Memory B cell (primary cell): ENCODE results near the gene IL13.

Source experiments
- ATAC-seq: fragments of 150-1000 bp; cut with Tn5 transposase; 2 replicates; pipeline ENCODE4 v1.10.0; 2021; ENCODE audit warnings: low read depth, mild to moderate bottlenecking, moderate library complexity
- DNase-seq, 2 donors: peaks; one replicate each; pipeline ENCODE4 v3.0.0; 2022; ENCODE audit warnings: low spot score in 2 of 2
- H3K27ac Mint-ChIP-seq: one replicate; pipeline ENCODE4 v1.8.0; 2022; ENCODE audit warnings: mild to moderate bottlenecking, moderate library complexity, mixed read lengths
- H3K27me3 Mint-ChIP-seq: one replicate; pipeline ENCODE4 v1.8.0; 2022; ENCODE audit warnings: mixed read lengths
- H3K36me3 Mint-ChIP-seq: one replicate; pipeline ENCODE4 v1.8.0; 2022; ENCODE audit warnings: mild to moderate bottlenecking, mixed read lengths
- H3K4me1 Mint-ChIP-seq: one replicate; pipeline ENCODE4 v1.8.0; 2022; ENCODE audit warnings: mixed read lengths
- H3K4me3 Mint-ChIP-seq: one replicate; pipeline ENCODE4 v1.8.0; 2022; ENCODE audit warnings: mild to moderate bottlenecking, moderate library complexity, mixed read lengths
- H3K9me3 Mint-ChIP-seq: one replicate; pipeline ENCODE4 v1.8.0; 2022; ENCODE audit warnings: mixed read lengths

Gene IL13

DNA sequence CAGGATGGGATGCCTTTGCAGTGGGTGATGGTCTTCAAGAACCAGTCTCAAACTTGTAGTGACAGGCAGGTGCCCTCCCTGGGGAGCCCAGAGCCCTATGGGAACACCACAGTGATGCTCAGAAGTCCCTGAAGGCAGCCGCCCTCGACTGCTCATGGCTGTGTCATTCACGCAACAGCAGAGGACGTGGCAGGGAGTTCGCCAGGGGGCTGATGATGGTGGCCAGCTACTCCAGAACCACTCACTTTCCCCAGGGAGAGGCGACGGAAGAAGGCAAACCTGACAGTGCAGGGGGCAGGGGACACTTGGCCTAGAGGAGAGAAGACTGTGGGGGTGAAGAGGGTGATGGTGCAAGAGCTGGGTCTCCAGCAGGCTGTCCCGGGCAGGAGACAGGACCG lies 4.0 kb downstream of the IL13 start:
- Mint-ChIP-seq H3K36me3 (no peaks in the 10 kb centered on the region), H3K4me3 (no peak overlapping the region), H3K27me3 (peaks cover 6% of the 10 kb centered on the region), H3K9me3 (no peaks in the 10 kb centered on the region), H3K4me1 (peaks cover 20% of the 10 kb centered on the region), H3K27ac (peak overlapping the region; percentile 68)
- ATAC-seq (no peak), DNase-seq (no peak)

DNA sequence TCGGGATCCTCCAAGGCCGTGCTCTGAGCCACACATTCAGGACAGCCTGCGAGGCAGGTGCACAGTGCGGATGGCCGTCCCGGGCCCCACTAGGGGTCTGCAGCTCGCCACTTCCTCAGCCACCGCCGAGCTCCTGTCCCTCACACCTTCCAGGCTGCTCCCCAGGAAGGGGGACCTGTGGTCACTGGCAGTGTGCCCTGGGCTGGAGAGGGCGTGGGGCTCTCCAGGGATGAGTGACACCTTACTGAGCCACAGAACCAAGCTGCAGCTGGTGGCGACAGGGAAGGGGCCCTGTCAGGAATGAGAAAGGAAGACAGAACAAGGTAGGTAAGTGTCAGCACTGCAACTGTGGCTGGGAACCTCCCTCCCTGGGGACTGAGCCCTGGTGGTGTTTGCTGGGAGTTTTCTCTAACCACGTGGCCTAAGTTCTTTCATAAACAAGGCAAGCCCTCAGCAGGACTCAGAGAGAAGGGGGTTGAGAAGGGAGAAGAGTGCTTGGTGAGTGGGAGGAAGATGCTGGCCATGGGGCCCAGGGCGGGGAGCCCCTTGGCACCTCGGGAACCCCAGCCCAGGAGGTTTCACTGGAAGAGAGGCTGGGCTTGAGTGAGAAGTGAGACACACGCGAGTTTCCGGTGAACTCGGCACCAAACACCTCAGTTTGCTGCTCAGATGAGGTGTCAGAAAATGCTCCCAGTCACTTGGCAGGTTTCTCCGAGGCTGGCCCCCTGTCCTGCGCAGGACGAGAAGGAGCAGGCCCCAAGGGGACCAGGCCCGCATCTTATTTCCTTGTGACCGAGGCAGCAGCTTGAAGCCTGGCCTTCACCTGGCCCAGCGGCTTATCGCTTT lies 5.2 kb downstream of the IL13 start:
- Mint-ChIP-seq H3K9me3 (no peaks in the 10 kb centered on the region), H3K36me3 (no peaks in the 10 kb centered on the region), H3K27ac (peak overlapping the region; percentile 46), H3K4me1 (peaks cover 20% of the 10 kb centered on the region), H3K4me3 (peak overlapping the region; percentile 33), H3K27me3 (peaks cover 6% of the 10 kb centered on the region)
- DNase-seq (peak in 1 of 2 donors; percentile 30), ATAC-seq (peak; percentile 82)

DNA sequence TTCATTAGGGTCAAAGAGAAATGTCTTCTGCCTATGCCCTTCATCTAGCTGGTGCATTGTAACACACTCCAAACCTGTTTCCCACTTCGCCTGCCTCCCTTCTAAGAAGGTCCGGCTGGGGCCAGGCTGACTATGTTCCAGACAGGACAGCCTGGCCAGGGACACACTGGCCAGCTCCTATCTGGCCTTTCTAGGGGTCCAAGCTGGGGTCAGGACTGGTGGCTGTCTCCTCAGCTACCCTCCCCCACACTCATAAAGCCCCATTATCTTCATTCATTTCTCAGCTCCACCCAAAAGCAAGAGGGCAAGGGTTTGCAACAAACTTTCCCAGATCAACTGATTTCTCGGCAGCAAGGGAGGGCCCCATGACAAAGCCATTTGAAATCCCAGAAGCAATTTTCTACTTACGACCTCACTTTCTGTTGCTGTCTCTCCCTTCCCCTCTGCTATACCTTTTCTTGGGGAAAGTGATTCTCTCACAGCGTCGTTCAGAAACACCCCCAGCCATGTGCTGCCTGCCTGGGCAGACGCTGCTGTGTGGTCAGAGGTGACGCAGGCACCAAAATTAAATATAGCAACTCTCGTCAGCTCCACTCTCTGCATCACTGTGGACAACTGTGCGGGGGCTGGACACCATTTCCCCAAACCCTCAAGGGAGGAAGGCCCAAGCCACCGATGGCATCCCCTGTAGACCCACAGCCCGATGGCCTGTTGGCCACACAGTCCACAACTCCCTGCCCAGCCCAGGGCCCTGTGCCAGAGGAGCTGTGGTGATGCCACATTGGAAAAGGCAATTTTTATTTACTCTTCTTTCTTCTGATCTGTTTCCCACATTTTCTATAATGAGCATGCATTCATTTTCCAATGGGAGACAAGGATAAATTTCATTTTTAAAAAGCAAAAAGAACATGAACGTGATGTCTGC lies 6.1 kb downstream of the IL13 start:
- ATAC-seq = peak; percentile 58
- peaks cover 20% of the 10 kb centered on the region for H3K4me1 Mint-ChIP-seq

GRCh38 chr5:132664696-132665209 lies 6.8 kb downstream of the IL13 start:
- ATAC-seq = no peak
- Mint-ChIP-seq H3K36me3 (no peaks in the 10 kb centered on the region), H3K4me1 (peaks cover 20% of the 10 kb centered on the region), H3K9me3 (no peaks in the 10 kb centered on the region), H3K27ac (no peak overlapping the region), H3K27me3 (peaks cover 6% of the 10 kb centered on the region), H3K4me3 (no peak overlapping the region)
- no peak for DNase-seq

More for the DNA sequence above, 6.1 kb downstream of the IL13 start:
- peaks cover 6% of the 10 kb centered on the region for H3K27me3 Mint-ChIP-seq
- no peaks in the 10 kb centered on the region for H3K9me3 Mint-ChIP-seq
- H3K36me3 Mint-ChIP-seq = no peaks in the 10 kb centered on the region
- H3K27ac Mint-ChIP-seq = no peak overlapping the region
- no peak overlapping the region for H3K4me3 Mint-ChIP-seq
- no peak for DNase-seq

- Mint-ChIP-seq H3K4me3 (no peak overlapping the region), H3K27me3 (peaks cover 7% of the 10 kb centered on the region), H3K36me3 (no peaks in the 10 kb centered on the region), H3K4me1 (peaks cover 20% of the 10 kb centered on the region), H3K9me3 (no peaks in the 10 kb centered on the region), H3K27ac (no peak overlapping the region)
- DNase-seq (no peak), ATAC-seq (no peak)
Observed at GRCh38 chr5:132665574-132666080, 7.7 kb downstream of the IL13 start.

GRCh38 chr5:132666310-132667123 lies 8.5 kb downstream of the IL13 start:
- Mint-ChIP-seq H3K27me3 (peaks cover 7% of the 10 kb centered on the region), H3K4me3 (no peak overlapping the region), H3K9me3 (no peaks in the 10 kb centered on the region), H3K4me1 (peaks cover 15% of the 10 kb centered on the region), H3K27ac (no peak overlapping the region), H3K36me3 (no peaks in the 10 kb centered on the region)
- ATAC-seq (no peak), DNase-seq (no peak)

DNA sequence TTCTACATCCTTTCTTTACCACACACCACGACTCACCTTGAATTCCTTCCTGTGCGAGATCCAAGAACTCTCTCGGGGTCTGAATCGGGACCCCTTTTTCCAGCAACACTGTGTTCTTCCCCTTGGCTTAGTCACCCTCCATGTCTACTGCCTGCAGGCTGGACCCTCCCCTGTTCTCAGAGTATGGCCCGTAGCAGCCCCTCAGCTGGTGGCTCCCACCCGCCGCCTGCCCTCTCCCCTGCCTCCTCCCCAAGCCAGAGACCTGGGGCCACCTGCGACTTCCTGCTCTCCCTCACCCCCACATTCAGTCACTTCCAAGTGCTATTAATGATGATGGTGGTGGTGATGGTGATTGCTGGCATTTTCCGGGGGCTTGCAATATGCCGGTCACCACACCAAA lies 9.3 kb downstream of the IL13 start:
- Mint-ChIP-seq H3K9me3 (no peaks in the 10 kb centered on the region), H3K36me3 (no peaks in the 10 kb centered on the region), H3K4me1 (peaks cover 10% of the 10 kb centered on the region), H3K4me3 (no peak overlapping the region), H3K27me3 (peaks cover 7% of the 10 kb centered on the region), H3K27ac (no peak overlapping the region)
- DNase-seq = no peak
- no peak for ATAC-seq

DNA sequence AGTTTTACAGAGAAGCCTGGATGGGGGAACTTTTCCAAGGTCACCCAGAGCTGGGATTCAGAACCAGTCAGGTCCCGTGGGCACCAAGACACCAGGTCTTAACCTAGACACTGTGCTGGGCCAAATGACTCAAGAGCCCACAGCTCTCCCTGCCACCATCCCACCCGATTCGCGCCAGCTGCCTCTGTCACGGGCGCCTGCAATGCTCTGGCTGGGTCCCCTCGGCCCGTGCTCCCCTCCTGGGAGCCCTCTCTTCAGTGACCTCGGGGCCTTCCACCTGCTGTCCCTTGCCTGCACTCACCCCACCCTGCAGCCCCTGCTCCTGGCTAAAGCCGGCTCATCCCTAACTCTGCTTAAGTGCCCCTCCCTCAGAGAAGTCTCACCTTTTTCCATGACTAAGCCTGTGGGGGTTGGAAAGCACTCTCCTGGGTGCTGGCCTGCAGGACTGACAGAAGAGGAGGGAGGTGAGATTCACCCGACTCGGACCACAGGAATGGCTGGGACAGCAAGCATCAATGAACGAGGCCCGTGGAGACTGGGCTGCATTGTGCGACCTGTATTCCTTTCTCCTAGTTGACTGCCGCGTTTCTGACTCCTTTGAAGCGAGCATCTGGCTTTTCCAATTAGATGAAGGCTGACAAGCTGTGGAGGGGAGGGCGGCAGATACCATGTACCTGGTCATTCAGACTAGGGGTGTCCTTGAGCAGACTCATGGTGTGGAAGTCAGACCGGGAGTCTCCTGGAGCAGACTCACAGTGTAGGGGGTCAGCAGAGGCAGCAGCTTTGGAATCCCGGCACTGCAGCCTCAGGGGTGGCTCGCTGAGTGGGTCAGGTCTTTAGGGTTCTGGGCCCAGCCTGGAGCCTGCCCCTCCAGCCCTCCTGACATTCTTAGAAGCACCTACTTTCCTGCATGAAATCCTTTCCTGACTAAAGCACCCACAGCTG lies 10.1 kb downstream of the IL13 start:
- Mint-ChIP-seq H3K27ac (no peak overlapping the region), H3K4me3 (no peak overlapping the region), H3K9me3 (no peaks in the 10 kb centered on the region), H3K27me3 (peaks cover 7% of the 10 kb centered on the region), H3K36me3 (no peaks in the 10 kb centered on the region), H3K4me1 (peaks cover 8% of the 10 kb centered on the region)
- no peak for ATAC-seq
- DNase-seq = no peak

- Mint-ChIP-seq H3K9me3 (no peaks in the 10 kb centered on the region), H3K4me3 (no peak overlapping the region), H3K27me3 (peaks cover 7% of the 10 kb centered on the region), H3K27ac (no peak overlapping the region), H3K4me1 (peaks cover 3% of the 10 kb centered on the region), H3K36me3 (no peaks in the 10 kb centered on the region)
- DNase-seq (no peak), ATAC-seq (no peak)
Observed at GRCh38 chr5:132668706-132669454, 10.9 kb downstream of the IL13 start.

DNA sequence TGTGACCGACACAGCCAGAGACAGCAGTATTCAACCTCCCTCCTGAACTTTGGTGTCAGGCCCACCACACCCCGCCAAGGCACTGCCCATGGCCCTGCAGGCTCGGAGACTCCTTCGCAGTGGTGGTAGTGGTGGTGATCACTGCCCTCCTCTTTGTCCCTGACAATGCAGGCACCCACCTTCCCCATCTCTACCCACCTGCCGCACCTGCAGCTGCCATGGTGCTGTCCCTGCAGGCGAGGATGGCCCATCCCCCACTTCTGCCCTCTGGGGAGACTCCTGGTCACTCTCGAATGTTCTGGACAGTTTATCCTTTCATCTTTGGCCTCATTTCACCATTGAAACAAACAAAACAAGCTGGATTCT lies 11.5 kb downstream of the IL13 start:
- H3K36me3 Mint-ChIP-seq = no peaks in the 10 kb centered on the region
- H3K4me3 Mint-ChIP-seq = no peak overlapping the region
- H3K27me3 Mint-ChIP-seq = peaks cover 7% of the 10 kb centered on the region
- no peaks in the 10 kb centered on the region for H3K4me1 Mint-ChIP-seq
- ATAC-seq = no peak
- no peak overlapping the region for H3K27ac Mint-ChIP-seq
- no peak for DNase-seq
- no peaks in the 10 kb centered on the region for H3K9me3 Mint-ChIP-seq

GRCh38 chr5:132669966-132670882 lies 12.3 kb downstream of the IL13 start:
- peaks cover 4% of the 10 kb centered on the region for H3K4me1 Mint-ChIP-seq
- H3K27me3 Mint-ChIP-seq = peaks cover 7% of the 10 kb centered on the region
- H3K4me3 Mint-ChIP-seq = no peak overlapping the region
- no peak for DNase-seq
- no peak for ATAC-seq
- H3K36me3 Mint-ChIP-seq = no peaks in the 10 kb centered on the region
- no peaks in the 10 kb centered on the region for H3K9me3 Mint-ChIP-seq
- no peak overlapping the region for H3K27ac Mint-ChIP-seq
